Measurements from ENCODE around the gene GRID1.

Gene GRID1

GRCh38 chr10:86368046-86368445 is 1.5 kb upstream of the GRID1 start:
- DNase-seq, result no peak

- no peak for DNase-seq
These were observed 757 bp upstream of the GRID1 start for GRCh38 chr10:86367152-86367951.

GRCh38 chr10:86366902-86367151 is 232 bp upstream of the GRID1 start:
- DNase-seq, result no peak

GRCh38 chr10:86365346-86366032 is 1.1 kb downstream of the GRID1 start:
- no peak for DNase-seq

GRCh38 chr10:86364491-86365345 is 1.9 kb downstream of the GRID1 start:
- DNase-seq, result no peak

- no peak for DNase-seq
These were observed 2.6 kb downstream of the GRID1 start for GRCh38 chr10:86363833-86364490.

GRCh38 chr10:86363184-86363832 is 3.3 kb downstream of the GRID1 start:
- DNase-seq, result no peak

GRCh38 chr10:86362586-86363183 is 3.9 kb downstream of the GRID1 start:
- no peak for DNase-seq

- DNase-seq, result no peak
These were observed 4.5 kb downstream of the GRID1 start for GRCh38 chr10:86362129-86362527.

- DNase-seq, result no peak
These were observed 5.2 kb downstream of the GRID1 start for GRCh38 chr10:86361156-86362128.

GRCh38 chr10:86360657-86361056 is 5.9 kb downstream of the GRID1 start:
- DNase-seq, result no peak

GRCh38 chr10:86359954-86360353 is 6.6 kb downstream of the GRID1 start:
- no peak for DNase-seq

GRCh38 chr10:86359111-86359510 is 7.5 kb downstream of the GRID1 start:
- DNase-seq, result no peak

GRCh38 chr10:86357676-86358075 is 8.9 kb downstream of the GRID1 start:
- no peak for DNase-seq

GRCh38 chr10:86357041-86357440 is 9.6 kb downstream of the GRID1 start:
- DNase-seq, result no peak

- DNase-seq, result no peak
These were observed 10.3 kb downstream of the GRID1 start for GRCh38 chr10:86356296-86356695.

GRCh38 chr10:86355571-86356038 is 11.0 kb downstream of the GRID1 start:
- DNase-seq, result peak; percentile 75

GRCh38 chr10:86354761-86355540 is 11.6 kb downstream of the GRID1 start:
- no peak for DNase-seq

- no peak for DNase-seq
These were observed 12.8 kb downstream of the GRID1 start for GRCh38 chr10:86353506-86354485.
